OCI-LY7 (cell line): Measurements from ENCODE around the gene IFIT1B. TPM values are rescaled to one million over a fixed set of nuclear protein-coding genes. Genes with fewer than 3 reads are reported as not detected.

Experiments
- BruUV-seq: library from RNA; stranded (reverse); fragments of 400-500 nt; replicated peaks from 2 replicates; lab custom pipeline; 2021; lab: Mats Ljungman, UMichigan
- CTCF ChIA-PET: fragments of 300-600 bp; sonication (Branson Sonifier 250); formaldehyde crosslinking; loops from one replicate; lab custom pipeline; 2022; ENCODE audit warnings: antibody characterized with exemption; ENCODE audit not compliant: unreplicated experiment; lab: Charles Lee
- POLR2A ChIA-PET: fragments of 300-600 bp; sonication (Branson Sonifier 250); formaldehyde crosslinking; loops from one replicate; lab custom pipeline; 2022; ENCODE audit warnings: antibody characterized with exemption; lab: Charles Lee
- DNase-seq: peaks from one replicate; pipeline ENCODE4 v3.0.0-alpha.2; 2015; ENCODE audit warnings: low spot score
- H2AFZ ChIP-seq: fragments of 200-600 bp; sonication (generic), shearing (Covaris generic); 2 replicates; pipeline ENCODE4 v1.6.1; 2014; ENCODE audit warnings: mild to moderate bottlenecking, antibody characterized with exemption, low read length, moderate library complexity
- H3K27ac ChIP-seq: fragments of 200-600 bp; sonication (generic); 2 replicates; pipeline ENCODE4 v1.5.1; 2014; ENCODE audit warnings: mixed run types, low read depth, mild to moderate bottlenecking, moderate library complexity, low read length, inconsistent platforms; ENCODE audit not compliant: poor library complexity, severe bottlenecking
- H3K36me3 ChIP-seq: fragments of 200-600 bp; sonication (generic); 2 replicates; pipeline ENCODE4 v1.6.1; 2014; ENCODE audit warnings: mild to moderate bottlenecking, antibody characterized with exemption, low read length, moderate library complexity, mixed read lengths; ENCODE audit not compliant: insufficient read depth
- H3K4me1 ChIP-seq: fragments of 200-600 bp; sonication (generic); 2 replicates; pipeline ENCODE4 v1.5.1; 2014; ENCODE audit warnings: mild to moderate bottlenecking, low read length; ENCODE audit not compliant: insufficient read depth, poor library complexity, severe bottlenecking
- H3K4me2 ChIP-seq: fragments of 200-600 bp; sonication (generic); 2 replicates; pipeline ENCODE4 v1.6.1; 2014; ENCODE audit warnings: mild to moderate bottlenecking, low read length
- H3K4me3 ChIP-seq: fragments of 200-600 bp; sonication (generic); 2 replicates; pipeline ENCODE4 v1.5.1; 2014; ENCODE audit warnings: mild to moderate bottlenecking, low read depth, low read length; ENCODE audit not compliant: poor library complexity, severe bottlenecking
- H3K79me2 ChIP-seq: fragments of 200-600 bp; sonication (generic); 2 replicates; pipeline ENCODE4 v1.6.1; 2016; ENCODE audit warnings: low read depth, mild to moderate bottlenecking, low read length, moderate library complexity, mixed read lengths; ENCODE audit not compliant: insufficient read depth
- H3K9me2 ChIP-seq: fragments of 200-600 bp; sonication (generic); 2 replicates; pipeline ENCODE4 v1.6.1; 2016; ENCODE audit warnings: mild to moderate bottlenecking, low read length, mixed read lengths; ENCODE audit not compliant: insufficient read depth
- H3K9me3 ChIP-seq: fragments of 200-600 bp; sonication (generic); 2 replicates; pipeline ENCODE4 v1.6.1; 2014; ENCODE audit warnings: mild to moderate bottlenecking, mixed run types, low read length, mixed read lengths
- H4K20me1 ChIP-seq: fragments of 200-600 bp; sonication (generic); 2 replicates; pipeline ENCODE4 v1.6.1; 2014; ENCODE audit warnings: mild to moderate bottlenecking, antibody characterized with exemption, low read length, moderate library complexity, mixed read lengths; ENCODE audit not compliant: insufficient read depth
- CTCF ChIP-seq: fragments of 200-600 bp; sonication (generic); conservative IDR thresholded peaks from 2 replicates; pipeline ENCODE4 v1.5.1; 2014; ENCODE audit warnings: mild to moderate bottlenecking, antibody characterized with exemption, low read length, moderate library complexity, mixed read lengths
- EZH2phosphoT487 ChIP-seq: fragments of 200-600 bp; sonication (generic); IDR thresholded peaks from 2 replicates; pipeline ENCODE4 v1.6.1; 2018; ENCODE audit warnings: low read depth, borderline replicate concordance, mild to moderate bottlenecking, mixed run types, antibody characterized with exemption, low read length, moderate library complexity, mixed read lengths
- intact Hi-C: fragments of 100-400 bp; cut with micrococcal nuclease; formaldehyde crosslinking; loops from one replicate; pipeline ENCODE4 v1.10.0; 2022; ENCODE audit not compliant: unreplicated experiment
- total RNA-seq, 2 experiments: library from RNA; depleted of rRNA in 1 of 2; stranded (reverse); fragments of >200 nt in 1 of 2; shearing (Covaris generic) in 1 of 2; gene quantifications; 2 replicates each; pipeline ENCODE4 v1.2.3, GENCODE V29; 2014 to 2022

Gene IFIT1B
- total RNA-seq, 2 experiments from 2014 or later: not detected

DNA sequence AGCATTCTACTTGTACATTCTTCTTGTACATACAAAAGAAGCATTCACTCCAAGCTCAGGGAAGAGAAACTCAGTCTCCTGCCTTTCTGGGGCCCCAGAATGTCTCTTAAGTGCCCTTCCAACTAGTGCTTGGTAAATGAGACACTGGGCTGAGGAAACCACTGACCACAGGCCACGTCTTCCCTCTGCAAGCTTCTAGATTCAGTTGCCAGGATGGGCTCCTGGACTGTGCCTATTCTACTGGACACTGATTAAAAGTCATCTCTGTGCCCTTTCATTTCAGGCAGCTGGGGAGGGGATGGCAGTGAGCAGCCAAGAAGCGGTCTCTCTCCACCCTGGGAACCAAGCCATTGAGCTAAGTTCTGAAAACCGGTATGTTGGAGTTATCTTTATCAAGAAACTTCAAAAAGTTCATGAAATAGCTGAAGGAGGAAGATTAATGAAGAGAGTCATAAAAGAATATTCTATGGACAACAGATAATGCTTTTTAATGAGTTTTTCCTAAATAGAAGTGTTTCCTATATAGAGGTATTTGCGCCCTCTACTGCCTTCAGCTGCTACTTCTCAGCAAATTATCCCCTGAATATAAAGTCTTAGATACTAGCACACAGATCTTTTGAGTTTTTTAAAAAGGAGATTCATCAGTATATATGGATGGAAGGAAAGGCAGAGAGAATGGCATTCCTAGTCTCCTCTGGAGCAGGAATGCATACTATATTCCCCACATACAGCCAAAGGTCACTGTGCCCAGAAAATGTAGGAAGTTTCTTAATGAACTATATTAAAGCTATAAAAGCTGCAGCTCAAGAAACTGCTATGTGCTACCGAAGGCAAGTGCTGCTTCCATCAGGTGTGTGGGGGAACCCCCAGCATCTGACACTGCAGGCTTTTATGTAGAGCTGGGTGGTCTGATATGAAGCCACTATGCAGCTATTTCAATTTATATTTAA, 8.4 kb upstream of the IFIT1B start:
- CTCF ChIA-PET: interaction anchor here (0.6 kb wide), 2 partner anchors 49 to 67 kb away, joined by 3 read pairs; no protein-coding TSS in a partner anchor
- POLR2A ChIA-PET: interaction anchor here (0.6 to 1.7 kb wide), 5 partner anchors 8 to 140 kb away, joined by 3 to 5 read pairs (median 4); partner anchors contain the start of gene IFIT1B
- H3K9me2 ChIP-seq: no peaks in the 10 kb centered on the region
- DNase-seq: peak; percentile 23
- no peaks in the 10 kb centered on the region for H3K4me1 ChIP-seq
- no peak overlapping the region for H2AFZ ChIP-seq
- TF ChIP-seq EZH2phosphoT487 (no peak), CTCF (peak; percentile 82)
- H3K4me3 ChIP-seq: no peak overlapping the region
- H3K36me3 ChIP-seq: no peaks in the 10 kb centered on the region
- intact Hi-C loops: no loop called here
- H3K79me2 ChIP-seq: no peaks in the 10 kb centered on the region
- no peak overlapping the region for H3K27ac ChIP-seq
- BruUV-seq: no TSS peak
- no peaks in the 10 kb centered on the region for H3K9me3 ChIP-seq
- no peak overlapping the region for H3K4me2 ChIP-seq
- H4K20me1 ChIP-seq: no peaks in the 10 kb centered on the region

DNA sequence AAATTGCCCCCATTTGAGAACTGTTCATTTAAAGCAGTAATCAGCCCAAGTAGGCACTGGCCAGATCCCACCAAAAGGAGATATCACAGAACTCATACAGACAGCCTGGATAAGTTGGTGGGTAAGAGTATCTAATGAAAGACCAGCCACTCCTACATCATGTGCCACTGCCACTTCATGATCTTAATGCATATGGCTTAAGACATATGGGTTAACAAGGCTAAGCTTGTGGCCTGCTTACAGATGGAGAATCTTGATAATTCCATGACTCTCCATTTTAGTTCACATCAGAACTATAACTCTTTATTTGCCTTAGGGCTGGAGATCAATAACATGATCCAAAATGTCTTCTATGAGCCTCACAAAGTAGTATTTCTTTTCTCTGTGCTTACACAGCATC, 6.8 kb upstream of the IFIT1B start:
- no peak overlapping the region for H3K4me3 ChIP-seq
- ChIA-PET CTCF (no interaction called here), POLR2A (interaction anchor here (1.1 kb wide), 1 partner anchor 122 kb away, joined by 3 read pairs; no protein-coding TSS in a partner anchor)
- H2AFZ ChIP-seq: no peak overlapping the region
- DNase-seq: no peak
- TF ChIP-seq EZH2phosphoT487 (no peak), CTCF (no peak)
- no TSS peak for BruUV-seq
- H3K9me2 ChIP-seq: no peaks in the 10 kb centered on the region
- H4K20me1 ChIP-seq: no peaks in the 10 kb centered on the region
- H3K36me3 ChIP-seq: no peaks in the 10 kb centered on the region
- H3K4me2 ChIP-seq: no peak overlapping the region
- intact Hi-C loops: no loop called here
- no peaks in the 10 kb centered on the region for H3K9me3 ChIP-seq
- no peak overlapping the region for H3K27ac ChIP-seq
- no peaks in the 10 kb centered on the region for H3K4me1 ChIP-seq
- H3K79me2 ChIP-seq: no peaks in the 10 kb centered on the region
